Upper lobe of right lung (tissue), 1 donor: ENCODE data around the gene NFKBIZ. TPM values are rescaled to one million over a fixed set of nuclear protein-coding genes. Genes with fewer than 3 reads are reported as not detected.

Experiments
- ATAC-seq: fragments of 200-7000 bp; cut with Tn5 transposase; one replicate; pipeline ENCODE4 v1.9.1; 2020; ENCODE audit warnings: mild to moderate bottlenecking, moderate library complexity
- DNase-seq: peaks from one replicate; pipeline ENCODE4 v3.0.0-alpha.2; 2020
- H3K27ac ChIP-seq: fragments of 200-600 bp; one replicate; pipeline ENCODE4 v1.8.0; 2022
- H3K27me3 ChIP-seq: fragments of 200-600 bp; one replicate; pipeline ENCODE4 v1.8.0; 2022; ENCODE audit warnings: mild to moderate bottlenecking
- H3K36me3 ChIP-seq: fragments of 200-600 bp; one replicate; pipeline ENCODE4 v1.8.0; 2022
- H3K4me1 ChIP-seq: fragments of 200-600 bp; one replicate; pipeline ENCODE4 v1.8.0; 2022
- H3K4me3 ChIP-seq: fragments of 200-600 bp; one replicate; pipeline ENCODE4 v1.8.0; 2022; ENCODE audit warnings: mild to moderate bottlenecking
- H3K9me3 ChIP-seq: fragments of 200-600 bp; one replicate; pipeline ENCODE4 v1.8.0; 2022
- intact Hi-C: fragments of 100-400 bp; cut with DNase I; formaldehyde crosslinking; loops from one replicate; pipeline ENCODE4 v1.11.0; 2022
- total RNA-seq: library from RNA; stranded (reverse); fragmentation: NEBNext Ultra II Directional; extraction: Animal tissue kit (Norgen Biotek cat#: 25700); gene quantifications from one replicate; pipeline ENCODE4 v1.2.1, GENCODE V29; 2021
- TF ChIP-seq, protein P1 (sequence below): fragments of 200-600 bp; IDR thresholded peaks from one replicate; pipeline ENCODE4 v1.8.0; 2022; ENCODE audit warnings: antibody characterized with exemption
- donor health status: DM: no; HTN: yes; CAD: no; lungs with severe emphysema.

Gene NFKBIZ
- total RNA-seq, 1 donor from 2014 or later, result 87.7 TPM

DNA sequence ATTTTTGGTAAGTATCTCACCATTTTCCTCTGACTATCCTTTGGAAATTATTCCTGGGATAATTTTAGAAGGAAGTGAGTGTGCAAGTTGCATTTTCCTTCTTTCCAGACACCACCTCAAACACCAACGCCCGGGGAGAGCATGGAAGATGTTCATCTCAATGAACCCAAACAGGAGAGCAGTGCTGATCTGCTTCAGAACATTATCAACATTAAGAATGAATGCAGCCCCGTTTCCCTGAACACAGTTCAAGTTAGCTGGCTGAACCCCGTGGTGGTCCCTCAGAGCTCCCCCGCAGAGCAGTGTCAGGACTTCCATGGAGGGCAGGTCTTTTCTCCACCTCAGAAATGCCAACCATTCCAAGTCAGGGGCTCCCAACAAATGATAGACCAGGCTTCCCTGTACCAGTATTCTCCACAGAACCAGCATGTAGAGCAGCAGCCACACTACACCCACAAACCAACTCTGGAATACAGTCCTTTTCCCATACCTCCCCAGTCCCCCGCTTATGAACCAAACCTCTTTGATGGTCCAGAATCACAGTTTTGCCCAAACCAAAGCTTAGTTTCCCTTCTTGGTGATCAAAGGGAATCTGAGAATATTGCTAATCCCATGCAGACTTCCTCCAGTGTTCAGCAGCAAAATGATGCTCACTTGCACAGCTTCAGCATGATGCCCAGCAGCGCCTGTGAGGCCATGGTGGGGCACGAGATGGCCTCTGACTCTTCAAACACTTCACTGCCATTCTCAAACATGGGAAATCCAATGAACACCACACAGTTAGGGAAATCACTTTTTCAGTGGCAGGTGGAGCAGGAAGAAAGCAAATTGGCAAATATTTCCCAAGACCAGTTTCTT lies 3.9 kb downstream of the NFKBIZ start:
- DNase-seq (no peak), ATAC-seq (no peak)
- H3K36me3 ChIP-seq, result peaks cover 68% of the 10 kb centered on the region
- peak overlapping the region; percentile 92 for H3K4me3 ChIP-seq
- TF ChIP-seq, protein P1, sequence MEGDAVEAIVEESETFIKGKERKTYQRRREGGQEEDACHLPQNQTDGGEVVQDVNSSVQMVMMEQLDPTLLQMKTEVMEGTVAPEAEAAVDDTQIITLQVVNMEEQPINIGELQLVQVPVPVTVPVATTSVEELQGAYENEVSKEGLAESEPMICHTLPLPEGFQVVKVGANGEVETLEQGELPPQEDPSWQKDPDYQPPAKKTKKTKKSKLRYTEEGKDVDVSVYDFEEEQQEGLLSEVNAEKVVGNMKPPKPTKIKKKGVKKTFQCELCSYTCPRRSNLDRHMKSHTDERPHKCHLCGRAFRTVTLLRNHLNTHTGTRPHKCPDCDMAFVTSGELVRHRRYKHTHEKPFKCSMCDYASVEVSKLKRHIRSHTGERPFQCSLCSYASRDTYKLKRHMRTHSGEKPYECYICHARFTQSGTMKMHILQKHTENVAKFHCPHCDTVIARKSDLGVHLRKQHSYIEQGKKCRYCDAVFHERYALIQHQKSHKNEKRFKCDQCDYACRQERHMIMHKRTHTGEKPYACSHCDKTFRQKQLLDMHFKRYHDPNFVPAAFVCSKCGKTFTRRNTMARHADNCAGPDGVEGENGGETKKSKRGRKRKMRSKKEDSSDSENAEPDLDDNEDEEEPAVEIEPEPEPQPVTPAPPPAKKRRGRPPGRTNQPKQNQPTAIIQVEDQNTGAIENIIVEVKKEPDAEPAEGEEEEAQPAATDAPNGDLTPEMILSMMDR, result no peak
- intact Hi-C loops, result no loop called here
- H3K4me1 ChIP-seq, result peaks cover 62% of the 10 kb centered on the region
- H3K27me3 ChIP-seq, result no peaks in the 10 kb centered on the region
- peak overlapping the region; percentile 25 for H3K27ac ChIP-seq
- no peaks in the 10 kb centered on the region for H3K9me3 ChIP-seq

DNA sequence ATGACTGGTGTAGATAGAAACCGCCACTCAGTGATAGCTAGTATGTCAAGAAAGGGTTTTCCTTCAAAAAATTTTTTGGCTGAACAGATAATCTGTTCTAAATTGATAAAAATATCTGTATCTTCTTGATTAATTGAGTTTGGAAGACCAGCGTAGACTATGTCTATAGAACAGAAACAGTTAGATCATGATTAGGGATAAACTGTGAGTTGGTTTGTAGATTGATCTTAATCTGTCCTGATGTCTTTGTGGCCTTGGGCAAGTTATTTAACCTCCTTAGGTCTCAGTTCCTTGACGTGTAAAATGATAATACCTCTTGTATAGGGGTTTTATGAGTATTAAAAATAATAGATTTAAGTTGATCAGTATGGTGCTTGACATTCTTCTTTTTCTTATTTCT lies 4.7 kb downstream of the NFKBIZ start:
- intact Hi-C loops, result no loop called here
- DNase-seq, result no peak
- H3K4me1 ChIP-seq, result peaks cover 63% of the 10 kb centered on the region
- H3K27ac ChIP-seq, result peak overlapping the region; percentile 25
- ATAC-seq, result no peak
- peaks cover 75% of the 10 kb centered on the region for H3K36me3 ChIP-seq
- peak overlapping the region; percentile 17 for H3K4me3 ChIP-seq
- no peaks in the 10 kb centered on the region for H3K27me3 ChIP-seq
- TF ChIP-seq, protein P1, result no peak
- H3K9me3 ChIP-seq, result no peaks in the 10 kb centered on the region

DNA sequence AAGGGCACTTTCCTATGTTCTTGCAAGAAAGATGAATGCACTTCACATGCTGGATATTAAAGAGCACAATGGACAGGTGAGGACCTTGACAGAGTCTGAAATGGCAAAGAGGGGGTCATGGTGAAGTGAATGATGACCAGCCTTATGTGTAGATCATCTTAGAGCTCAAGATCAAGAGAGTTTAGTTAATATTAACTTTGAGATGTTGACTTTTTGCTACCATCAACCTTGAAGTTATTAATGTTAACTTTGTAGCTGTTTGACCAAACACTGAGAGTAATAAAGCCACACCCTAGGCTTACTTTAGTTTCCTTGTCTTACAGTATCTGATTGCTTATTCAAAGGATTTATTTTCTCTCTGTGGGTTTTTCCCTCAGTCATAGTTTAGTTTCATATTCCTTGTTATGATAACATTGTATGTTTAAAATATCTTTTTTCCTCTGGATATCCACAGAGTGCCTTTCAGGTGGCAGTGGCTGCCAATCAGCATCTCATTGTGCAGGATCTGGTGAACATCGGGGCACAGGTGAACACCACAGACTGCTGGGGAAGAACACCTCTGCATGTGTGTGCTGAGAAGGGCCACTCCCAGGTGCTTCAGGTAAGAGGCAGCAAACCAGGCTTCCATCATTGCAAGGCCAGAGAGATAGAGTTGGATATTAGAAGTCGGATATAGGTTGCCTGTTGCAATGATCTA lies 5.4 kb downstream of the NFKBIZ start:
- Histone ChIP-seq H3K36me3 (peaks cover 83% of the 10 kb centered on the region), H3K27me3 (no peaks in the 10 kb centered on the region), H3K9me3 (no peaks in the 10 kb centered on the region), H3K4me1 (peaks cover 63% of the 10 kb centered on the region), H3K27ac (no peak overlapping the region), H3K4me3 (no peak overlapping the region)
- intact Hi-C loops, result no loop called here
- no peak for ATAC-seq
- no peak for DNase-seq
- TF ChIP-seq, protein P1, result no peak

DNA sequence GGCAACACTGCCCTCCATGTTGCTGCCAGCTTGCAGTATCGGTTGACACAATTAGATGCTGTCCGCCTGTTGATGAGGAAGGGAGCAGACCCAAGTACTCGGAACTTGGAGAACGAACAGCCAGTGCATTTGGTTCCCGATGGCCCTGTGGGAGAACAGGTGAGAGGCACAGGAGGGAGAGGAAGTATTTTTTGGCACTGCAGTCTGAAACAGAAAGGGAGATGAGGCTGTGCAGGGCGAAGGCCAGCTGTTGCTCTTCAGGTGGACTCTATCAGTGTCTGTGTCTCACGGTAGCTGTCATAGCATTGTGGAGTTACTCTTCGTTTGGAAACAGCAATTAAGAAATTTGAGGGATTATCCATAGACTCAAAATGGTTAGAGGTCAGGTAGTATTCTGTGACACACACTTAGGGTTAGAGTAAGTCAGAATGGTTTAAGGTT lies 8.0 kb downstream of the NFKBIZ start:
- no peak for ATAC-seq
- TF ChIP-seq, protein P1, result no peak
- H3K27me3 ChIP-seq, result no peaks in the 10 kb centered on the region
- no peak overlapping the region for H3K4me3 ChIP-seq
- H3K4me1 ChIP-seq, result peaks cover 56% of the 10 kb centered on the region
- no peak for DNase-seq
- H3K9me3 ChIP-seq, result no peaks in the 10 kb centered on the region
- intact Hi-C loops, result no loop called here
- H3K36me3 ChIP-seq, result peaks cover 92% of the 10 kb centered on the region
- H3K27ac ChIP-seq, result peak overlapping the region; percentile 32

DNA sequence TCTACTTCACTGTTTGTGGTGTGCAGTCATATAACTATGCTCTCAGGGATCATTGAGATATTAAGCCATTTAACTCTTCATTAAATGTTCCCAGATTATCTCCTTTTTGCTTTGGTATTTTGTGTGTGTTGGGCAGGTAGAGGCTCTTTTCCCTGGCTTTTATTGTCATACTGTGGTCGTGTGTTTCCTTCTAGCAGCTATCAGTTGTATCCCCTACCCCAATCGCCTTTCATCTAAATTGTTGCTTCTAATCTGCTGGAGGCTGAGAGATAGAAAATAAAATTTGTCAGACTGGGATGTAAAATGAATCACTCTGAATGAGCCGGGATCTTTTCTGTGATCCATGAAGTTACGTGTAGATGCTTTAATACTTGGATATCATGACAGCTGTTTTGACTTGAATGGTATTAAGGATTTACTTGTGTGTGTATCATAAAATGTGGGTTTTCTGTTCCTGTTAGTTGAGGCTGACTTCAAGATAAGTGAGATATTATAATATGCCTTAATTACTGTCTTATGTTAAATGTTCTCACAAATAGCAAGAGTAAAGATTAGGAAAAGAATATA lies 9.2 kb downstream of the NFKBIZ start:
- H3K36me3 ChIP-seq, result peaks cover 80% of the 10 kb centered on the region
- DNase-seq (no peak), ATAC-seq (no peak)
- H3K27ac ChIP-seq, result no peak overlapping the region
- H3K4me3 ChIP-seq, result no peak overlapping the region
- H3K4me1 ChIP-seq, result peaks cover 44% of the 10 kb centered on the region
- no peaks in the 10 kb centered on the region for H3K9me3 ChIP-seq
- intact Hi-C loops, result no loop called here
- H3K27me3 ChIP-seq, result no peaks in the 10 kb centered on the region
- TF ChIP-seq, protein P1, result no peak
